Mesenteric fat pad (tissue), 1 donor: ENCODE results near the gene PNMA3. TPM values are rescaled to one million over a fixed set of nuclear protein-coding genes. Genes with fewer than 3 reads are reported as not detected.
A peak's percentile ranks its signal among the peaks of the same experiment; 100 is the strongest.
"Not testable (repeated sequence)": the region's sequence is repeated elsewhere in the genome, so short reads cannot be mapped to it uniquely, and the experiment has no call there.

Experiments
- DNase-seq: peaks from one replicate; pipeline ENCODE4 v3.0.0-alpha.2; 2020; ENCODE audit warnings: low spot score
- long read RNA-seq: library from polyadenylated mRNA; unstranded; transcript quantifications from one replicate; pipeline ENCODE4 v2.0.0, GENCODE V29; 2020
- total RNA-seq: library from RNA; stranded (reverse); fragmentation: NEBNext Ultra II Directional; extraction: Animal tissue kit (Norgen Biotek cat#: 25700); gene quantifications from one replicate; pipeline ENCODE4 v1.2.1, GENCODE V29; 2021
- donor health status: DM: yes; HTN: yes; CAD: no.

PNMA3 gene
- total RNA-seq: 0.22 TPM
- long read RNA-seq: 0 reads

- DNase-seq: no peak
Observed at GRCh38 chrX:153055871-153056749, at the start of gene PNMA3. Gene PNMA3, plus strand, starts transcription at chrX:153056470. Its CDS starts 586 bp downstream, at chrX:153057056.

GRCh38 chrX:153017174-153017573 lies 39.1 kb upstream of the PNMA3 start:
- not testable (repeated sequence) for DNase-seq

GRCh38 chrX:153019166-153019565 lies 37.1 kb upstream of the PNMA3 start:
- DNase-seq: no peak

GRCh38 chrX:153026501-153026900 lies 29.8 kb upstream of the PNMA3 start:
- not testable (repeated sequence) for DNase-seq

GRCh38 chrX:153028487-153028886 lies 27.8 kb upstream of the PNMA3 start:
- not testable (repeated sequence) for DNase-seq

- no peak for DNase-seq
Observed at GRCh38 chrX:153029162-153029561, 27.1 kb upstream of the PNMA3 start.

- no peak for DNase-seq
Observed at GRCh38 chrX:153029875-153030274, 26.4 kb upstream of the PNMA3 start.

GRCh38 chrX:153030801-153031200 lies 25.5 kb upstream of the PNMA3 start:
- no peak for DNase-seq

GRCh38 chrX:153032397-153033118 lies 23.7 kb upstream of the PNMA3 start:
- DNase-seq: peak; percentile 95

- DNase-seq: no peak
Observed at GRCh38 chrX:153049093-153049492, 7.2 kb upstream of the PNMA3 start.

GRCh38 chrX:153052534-153052933 lies 3.7 kb upstream of the PNMA3 start:
- no peak for DNase-seq

GRCh38 chrX:153057281-153057680 lies 1.0 kb downstream of the PNMA3 start:
- no peak for DNase-seq

- DNase-seq: no peak
Observed at GRCh38 chrX:153059191-153060094, 3.2 kb downstream of the PNMA3 start.

- DNase-seq: no peak
Observed at GRCh38 chrX:153060095-153060445, 3.8 kb downstream of the PNMA3 start.

GRCh38 chrX:153061732-153062131 lies 5.5 kb downstream of the PNMA3 start:
- no peak for DNase-seq

GRCh38 chrX:153063315-153063714 lies 7.0 kb downstream of the PNMA3 start:
- no peak for DNase-seq

GRCh38 chrX:153064061-153064460 lies 7.8 kb downstream of the PNMA3 start:
- DNase-seq: no peak

GRCh38 chrX:153065389-153065788 lies 9.1 kb downstream of the PNMA3 start:
- no peak for DNase-seq

- not testable (repeated sequence) for DNase-seq
Observed at GRCh38 chrX:153066402-153066801, 10.1 kb downstream of the PNMA3 start.

- DNase-seq: not testable (repeated sequence)
Observed at GRCh38 chrX:153071909-153072583, 15.8 kb downstream of the PNMA3 start, which contains the start of gene PNMA6A. Gene PNMA6A, plus strand, starts transcription at chrX:153072454. Its CDS starts 609 bp downstream, at chrX:153073063.

- not testable (repeated sequence) for DNase-seq
Observed at GRCh38 chrX:153073331-153073730, 17.1 kb downstream of the PNMA3 start.
